Measurements from ENCODE around the gene HSD17B14.
A peak's percentile ranks its signal among the peaks of the same experiment; 100 is the strongest.
"Not testable (repeated sequence)": the region's sequence is repeated elsewhere in the genome, so short reads cannot be mapped to it uniquely, and the experiment has no call there.

HSD17B14 gene

DNA sequence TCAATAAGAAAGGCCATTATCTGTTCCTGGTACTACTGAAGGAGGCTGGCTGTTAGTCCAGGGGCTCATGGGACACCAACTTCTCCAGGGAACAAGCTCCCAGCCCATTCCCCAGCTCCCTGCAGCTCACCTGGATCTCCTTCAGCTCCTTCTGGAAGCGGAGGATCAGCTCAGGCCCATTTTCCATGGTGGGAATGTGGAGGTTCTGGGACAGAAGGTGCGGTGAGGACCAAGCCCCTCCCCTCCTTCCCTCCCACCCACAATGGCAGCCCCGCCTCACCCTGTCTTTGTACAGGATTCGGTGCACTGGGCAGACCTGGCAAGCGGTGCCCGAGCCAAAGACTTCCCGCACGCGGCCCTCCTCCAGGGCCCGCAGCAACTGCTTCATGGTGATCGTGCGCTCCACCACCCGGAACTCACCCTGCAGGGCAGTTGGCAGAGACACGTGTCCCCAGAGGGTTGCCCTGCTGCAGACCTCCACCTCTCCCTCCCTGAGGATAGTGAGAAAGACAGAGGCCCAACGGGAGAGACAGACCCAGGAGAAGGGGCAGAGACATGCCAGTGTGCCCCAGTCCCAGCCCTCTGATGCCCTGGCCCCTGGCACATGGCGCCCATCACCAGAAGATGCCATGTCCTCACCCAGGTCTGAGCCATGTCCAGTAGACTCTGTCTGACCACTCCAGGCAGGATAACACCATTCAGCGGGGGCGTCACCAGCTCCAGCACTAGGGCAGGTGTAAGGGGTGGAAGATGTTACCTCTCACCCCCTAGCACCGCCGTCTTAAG, 39.8 kb downstream of the HSD17B14 start:
- DNase-seq (ENCODE audit: low read depth) = no peak
- no peak overlapping the region for H3K4me3 ChIP-seq (ENCODE audit: low read depth, low read length)
- TF ChIP-seq, protein P1, sequence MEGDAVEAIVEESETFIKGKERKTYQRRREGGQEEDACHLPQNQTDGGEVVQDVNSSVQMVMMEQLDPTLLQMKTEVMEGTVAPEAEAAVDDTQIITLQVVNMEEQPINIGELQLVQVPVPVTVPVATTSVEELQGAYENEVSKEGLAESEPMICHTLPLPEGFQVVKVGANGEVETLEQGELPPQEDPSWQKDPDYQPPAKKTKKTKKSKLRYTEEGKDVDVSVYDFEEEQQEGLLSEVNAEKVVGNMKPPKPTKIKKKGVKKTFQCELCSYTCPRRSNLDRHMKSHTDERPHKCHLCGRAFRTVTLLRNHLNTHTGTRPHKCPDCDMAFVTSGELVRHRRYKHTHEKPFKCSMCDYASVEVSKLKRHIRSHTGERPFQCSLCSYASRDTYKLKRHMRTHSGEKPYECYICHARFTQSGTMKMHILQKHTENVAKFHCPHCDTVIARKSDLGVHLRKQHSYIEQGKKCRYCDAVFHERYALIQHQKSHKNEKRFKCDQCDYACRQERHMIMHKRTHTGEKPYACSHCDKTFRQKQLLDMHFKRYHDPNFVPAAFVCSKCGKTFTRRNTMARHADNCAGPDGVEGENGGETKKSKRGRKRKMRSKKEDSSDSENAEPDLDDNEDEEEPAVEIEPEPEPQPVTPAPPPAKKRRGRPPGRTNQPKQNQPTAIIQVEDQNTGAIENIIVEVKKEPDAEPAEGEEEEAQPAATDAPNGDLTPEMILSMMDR (IDR thresholded peaks at IDR 0.05; ENCODE audit: low read depth, low read length, missing control alignments) = no peak

DNA sequence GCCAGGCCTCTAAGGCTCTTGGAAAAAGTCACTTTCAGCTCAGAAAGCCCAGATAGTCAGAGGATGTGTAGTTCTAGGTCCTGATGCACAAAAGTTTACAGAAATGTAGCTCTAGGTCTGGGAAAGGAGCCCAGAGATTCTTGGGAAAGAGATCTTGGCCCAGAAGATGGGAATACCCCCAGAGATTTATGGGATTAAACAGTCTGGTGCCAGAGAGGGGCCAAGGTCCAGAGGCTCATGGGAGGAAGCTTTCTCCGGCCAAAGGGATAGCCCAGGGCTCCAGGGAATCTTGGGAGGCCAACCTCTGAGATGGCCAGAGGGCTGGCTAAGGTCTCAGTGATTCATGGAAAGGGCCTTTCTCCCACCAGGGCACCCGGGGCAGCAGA, 40.6 kb downstream of the HSD17B14 start:
- no peak overlapping the region for H3K4me3 ChIP-seq (ENCODE audit: low read depth, low read length)
- no peak for DNase-seq (ENCODE audit: low read depth)
- TF ChIP-seq, protein P1 (IDR thresholded peaks at IDR 0.05; ENCODE audit: low read depth, low read length, missing control alignments) = no peak

DNA sequence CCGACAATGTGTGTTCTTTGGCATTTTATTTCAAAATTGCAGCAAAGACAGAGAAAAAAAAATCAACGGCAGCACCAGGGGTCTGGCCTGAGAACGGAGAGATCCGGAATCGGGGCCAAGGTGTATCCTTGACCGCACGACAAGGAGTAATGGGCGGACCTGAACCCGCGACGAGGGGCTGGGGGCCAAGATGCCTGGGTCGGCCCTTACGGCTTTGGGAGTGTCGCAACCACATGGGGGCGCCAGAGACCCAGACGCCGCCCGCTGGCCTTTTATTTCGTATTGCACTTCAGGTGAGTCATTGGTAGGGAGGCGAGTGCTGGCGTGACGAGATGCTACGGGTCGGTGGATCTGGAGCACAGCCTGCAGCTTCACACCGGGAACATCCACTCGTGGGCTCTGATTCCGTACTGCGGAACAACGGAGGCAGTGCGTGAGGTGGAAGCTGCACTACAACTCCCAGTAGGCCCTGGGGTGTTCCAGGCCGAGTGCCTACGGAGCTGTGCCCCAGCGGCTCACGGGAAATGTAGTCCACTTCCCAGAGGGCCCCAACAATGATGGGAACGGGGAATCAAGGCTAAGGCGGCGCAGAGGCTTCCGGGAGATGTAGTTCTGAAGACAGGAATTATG, 41.1 kb downstream of the HSD17B14 start:
- DNase-seq (ENCODE audit: low read depth) = peak; percentile 78
- TF ChIP-seq, protein P1 (IDR thresholded peaks at IDR 0.05; ENCODE audit: low read depth, low read length, missing control alignments) = peak; percentile 91
- peak overlapping the region; percentile 54 for H3K4me3 ChIP-seq (ENCODE audit: low read depth, low read length)

DNA sequence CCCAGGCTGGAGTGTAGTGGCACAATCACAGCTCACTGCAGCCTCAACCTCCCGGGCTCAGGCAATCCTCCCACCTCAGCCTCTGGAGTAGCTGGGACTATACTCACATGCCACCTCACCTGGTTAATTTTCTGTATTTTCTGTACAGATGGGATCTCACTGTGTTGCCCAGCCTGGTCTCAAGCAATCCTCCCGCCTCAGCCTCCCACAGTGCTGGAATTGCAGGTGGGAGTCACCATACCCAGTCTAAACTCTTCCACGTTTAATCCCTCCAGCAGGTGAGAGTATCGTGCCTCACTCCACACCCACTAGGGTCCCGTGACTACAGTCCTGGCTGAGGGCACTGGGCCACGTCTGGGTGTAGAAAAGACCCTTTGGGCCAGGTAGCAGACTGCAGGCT, 42.0 kb downstream of the HSD17B14 start:
- no peak overlapping the region for H3K4me3 ChIP-seq (ENCODE audit: low read depth, low read length)
- no peak for DNase-seq (ENCODE audit: low read depth)
- TF ChIP-seq, protein P1 (IDR thresholded peaks at IDR 0.05; ENCODE audit: low read depth, low read length, missing control alignments) = no peak

DNA sequence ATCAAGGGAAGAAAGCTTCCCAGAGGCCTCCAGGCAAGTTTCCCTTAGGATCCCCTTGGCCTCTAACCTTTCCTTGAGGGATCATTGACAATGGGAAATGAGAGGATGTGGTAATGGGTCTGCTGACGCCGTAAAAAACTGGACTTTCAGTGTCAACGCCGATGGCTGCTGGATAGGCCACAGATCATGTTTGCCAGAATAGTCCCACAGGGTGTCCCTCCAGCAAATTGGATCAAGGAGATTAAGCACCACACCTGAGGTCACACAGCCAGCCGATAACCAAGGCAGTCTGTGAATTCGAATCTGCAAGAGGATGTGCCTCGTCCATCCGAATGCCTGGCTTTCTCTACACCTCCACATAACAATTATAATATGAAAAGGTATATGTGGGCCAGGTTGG, 43.0 kb downstream of the HSD17B14 start:
- H3K4me3 ChIP-seq (ENCODE audit: low read depth, low read length) = no peak overlapping the region
- no peak for DNase-seq (ENCODE audit: low read depth)
- TF ChIP-seq, protein P1 (IDR thresholded peaks at IDR 0.05; ENCODE audit: low read depth, low read length, missing control alignments) = no peak

DNA sequence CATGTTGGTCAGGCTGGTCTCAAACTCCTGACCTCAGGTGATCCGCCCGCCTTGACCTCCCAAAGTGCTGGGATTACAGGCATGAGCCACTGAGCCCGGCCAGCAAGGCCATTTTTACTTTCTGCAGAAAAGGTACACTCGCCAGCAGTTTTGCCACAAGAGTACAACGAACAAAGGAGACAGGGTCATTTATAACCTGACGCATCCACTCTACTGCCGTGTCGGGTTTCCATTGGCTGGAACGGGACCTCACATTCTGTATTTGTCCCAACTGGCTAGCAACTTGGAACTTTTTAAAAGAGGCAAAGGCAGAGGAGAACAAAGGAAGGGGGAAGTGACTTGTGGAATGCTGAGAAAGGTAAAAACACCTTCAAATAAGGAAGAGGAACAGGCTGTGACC, 49.0 kb downstream of the HSD17B14 start:
- DNase-seq (ENCODE audit: low read depth); H3K4me3 ChIP-seq (ENCODE audit: low read depth, low read length): not testable (repeated sequence)

DNA sequence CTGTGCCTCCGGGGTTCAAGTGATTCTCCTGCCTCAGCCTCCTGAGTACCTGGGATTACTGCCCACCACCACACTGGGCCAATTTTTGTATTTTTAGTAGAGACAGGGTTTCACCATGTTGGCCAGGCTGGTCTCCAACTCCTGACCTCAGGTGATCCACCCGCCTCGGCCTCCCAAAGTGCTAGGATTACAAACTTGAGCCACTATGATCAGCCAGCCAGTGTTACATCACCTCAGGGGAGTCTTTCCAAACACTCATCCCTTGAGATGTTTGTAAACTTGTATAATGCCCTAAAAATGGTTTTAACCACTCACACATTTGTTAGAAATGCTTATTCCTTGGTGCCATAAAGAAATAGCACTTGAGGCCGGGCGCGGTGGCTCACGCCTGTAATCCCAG, 49.9 kb downstream of the HSD17B14 start:
- DNase-seq (ENCODE audit: low read depth); H3K4me3 ChIP-seq (ENCODE audit: low read depth, low read length): not testable (repeated sequence)

DNA sequence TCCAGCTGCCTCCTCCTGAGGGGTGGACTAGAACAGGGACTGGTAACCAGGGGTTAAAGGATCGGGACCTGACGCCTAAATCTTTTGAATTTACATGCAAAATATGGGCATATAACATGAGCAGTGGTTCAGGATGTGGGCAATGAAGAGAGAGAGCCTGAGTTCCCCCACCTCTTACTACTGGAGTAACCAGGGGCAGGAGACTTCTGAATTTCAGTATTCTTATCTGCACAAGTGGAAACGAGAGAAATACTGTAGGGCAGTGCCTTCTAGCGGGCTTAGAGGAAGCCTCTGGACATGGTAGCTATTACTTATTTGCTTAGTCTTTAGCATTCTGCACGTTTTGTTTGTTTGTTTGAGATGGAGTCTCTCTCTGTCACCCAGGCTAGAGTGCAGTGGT, 51.8 kb downstream of the HSD17B14 start:
- H3K4me3 ChIP-seq (ENCODE audit: low read depth, low read length) = no peak overlapping the region
- no peak for DNase-seq (ENCODE audit: low read depth)
- TF ChIP-seq, protein P1 (IDR thresholded peaks at IDR 0.05; ENCODE audit: low read depth, low read length, missing control alignments) = peak; percentile 6
